NCI-H146 treated with DMSO at 0.1 percent for 48 hours (cell line): ENCODE measurements around the gene ITFG1.
"Not testable (repeated sequence)": the region's sequence is repeated elsewhere in the genome, so short reads cannot be mapped to it uniquely, and the experiment has no call there.

ENCODE experiments used
- DNase-seq: peaks from one replicate; lab custom pipeline; 2025; ENCODE audit not compliant: unreplicated experiment; lab: John Stamatoyannopoulos, UW

ITFG1 gene

GRCh38 chr16:47161464-47161863 lies 299.4 kb downstream of the ITFG1 start:
- DNase-seq, result no peak

GRCh38 chr16:47160422-47160821 lies 300.4 kb downstream of the ITFG1 start:
- no peak for DNase-seq

- no peak for DNase-seq
Measured at GRCh38 chr16:47158992-47159391, 301.9 kb downstream of the ITFG1 start.

- DNase-seq, result no peak
Measured at GRCh38 chr16:47156680-47157215, 304.1 kb downstream of the ITFG1 start.

GRCh38 chr16:47152501-47152900 lies 308.4 kb downstream of the ITFG1 start:
- not testable (repeated sequence) for DNase-seq

GRCh38 chr16:47150067-47150466 lies 310.8 kb downstream of the ITFG1 start:
- DNase-seq, result no peak

- no peak for DNase-seq
Measured at GRCh38 chr16:47144559-47144877, 316.3 kb downstream of the ITFG1 start.

- peak; percentile 36 for DNase-seq
Measured at GRCh38 chr16:47143677-47144558, 316.9 kb downstream of the ITFG1 start, which contains the start of gene NETO2. NETO2 (minus strand) TSS chr16:47143945; CDS start chr16:47143612, 333 bp downstream.

GRCh38 chr16:47142821-47143676 lies 317.8 kb downstream of the ITFG1 start:
- peak; percentile 12 for DNase-seq

GRCh38 chr16:47142486-47142820 lies 318.4 kb downstream of the ITFG1 start:
- DNase-seq, result peak; percentile 1

- DNase-seq, result peak; percentile 66
Measured at GRCh38 chr16:47141773-47142485, 318.9 kb downstream of the ITFG1 start.

- DNase-seq, result no peak
Measured at GRCh38 chr16:47140686-47141085, 320.2 kb downstream of the ITFG1 start.

GRCh38 chr16:47139561-47140185 lies 321.2 kb downstream of the ITFG1 start:
- no peak for DNase-seq

GRCh38 chr16:47137925-47138324 lies 322.9 kb downstream of the ITFG1 start:
- not testable (repeated sequence) for DNase-seq

GRCh38 chr16:47136099-47136842 lies 324.6 kb downstream of the ITFG1 start:
- no peak for DNase-seq

GRCh38 chr16:47134550-47134949 lies 326.3 kb downstream of the ITFG1 start:
- DNase-seq, result no peak

GRCh38 chr16:47132308-47132707 lies 328.6 kb downstream of the ITFG1 start:
- DNase-seq, result no peak

- DNase-seq, result no peak
Measured at GRCh38 chr16:47129755-47130435, 331.0 kb downstream of the ITFG1 start.

- no peak for DNase-seq
Measured at GRCh38 chr16:47127541-47127940, 333.3 kb downstream of the ITFG1 start.
